Ascending aorta (tissue), 2 donors: ENCODE data around the gene THYN1. TPM values are rescaled to one million over a fixed set of nuclear protein-coding genes. Genes with fewer than 3 reads are reported as not detected.
A peak's percentile ranks its signal among the peaks of the same experiment; 100 is the strongest.

ENCODE experiments used
- DNase-seq, 2 donors: peaks; one replicate each; pipeline ENCODE4 v3.0.0-alpha.2; 2019; ENCODE audit warnings: low spot score in 2 of 2
- H3K27ac ChIP-seq, 2 donors: fragments of 200-600 bp; sonication (generic); one replicate each; pipeline ENCODE4 v1.5.1; 2016 to 2017; ENCODE audit warnings: mild to moderate bottlenecking in 1 of 2
- H3K27me3 ChIP-seq: fragments of 200-600 bp; sonication (generic); one replicate; pipeline ENCODE4 v1.5.1; 2017
- H3K36me3 ChIP-seq, 2 donors: fragments of 200-600 bp; sonication (generic); one replicate each; pipeline ENCODE4 v1.5.1; 2016
- H3K4me1 ChIP-seq, 2 donors: fragments of 200-600 bp; sonication (generic); one replicate each; pipeline ENCODE4 v1.5.1; 2016 to 2017; ENCODE audit warnings: mild to moderate bottlenecking in 1 of 2
- H3K4me3 ChIP-seq, 2 donors: fragments of 200-600 bp; sonication (generic); one replicate each; pipeline ENCODE4 v1.5.1; 2016 to 2017; ENCODE audit warnings: mild to moderate bottlenecking in 1 of 2
- H3K9me3 ChIP-seq, 2 donors: fragments of 200-600 bp; sonication (generic); one replicate each; pipeline ENCODE4 v1.5.1; 2016
- intact Hi-C: fragments of 100-400 bp; cut with DNase I; formaldehyde crosslinking; loops from one replicate; pipeline ENCODE4 v1.15.1; 2023
- total RNA-seq: library from RNA; depleted of rRNA; stranded (reverse); fragments of >200 nt; gene quantifications from one replicate; pipeline ENCODE4 v1.1.0, GENCODE V29; 2016
- TF ChIP-seq, protein P1 (sequence below), 3 experiments: fragments of 200-600 bp in 2 of 3; fragments of 450-650 bp in 1 of 3; sonication (generic) in 2 of 3; IDR thresholded peaks; one replicate each; pipeline ENCODE4 v1.5.1; 2016 to 2019; ENCODE audit warnings: antibody characterized with exemption in 3 of 3, mild to moderate bottlenecking in 1 of 3, moderate library complexity in 1 of 3

The THYN1 gene
- total RNA-seq, 1 donor from 2014 or later, result 19.8 TPM

GRCh38 chr11:134229126-134229790, 23.9 kb downstream of the THYN1 start:
- H3K27me3 ChIP-seq, result no peaks in the 10 kb centered on the region
- H3K4me1 ChIP-seq, result peaks cover 11 to 19% of the 10 kb centered on the region in 2 donors
- no peak for DNase-seq
- no peak overlapping the region for H3K27ac ChIP-seq
- intact Hi-C loops, result no loop called here
- no peaks in the 10 kb centered on the region for H3K9me3 ChIP-seq
- TF ChIP-seq, protein P1, sequence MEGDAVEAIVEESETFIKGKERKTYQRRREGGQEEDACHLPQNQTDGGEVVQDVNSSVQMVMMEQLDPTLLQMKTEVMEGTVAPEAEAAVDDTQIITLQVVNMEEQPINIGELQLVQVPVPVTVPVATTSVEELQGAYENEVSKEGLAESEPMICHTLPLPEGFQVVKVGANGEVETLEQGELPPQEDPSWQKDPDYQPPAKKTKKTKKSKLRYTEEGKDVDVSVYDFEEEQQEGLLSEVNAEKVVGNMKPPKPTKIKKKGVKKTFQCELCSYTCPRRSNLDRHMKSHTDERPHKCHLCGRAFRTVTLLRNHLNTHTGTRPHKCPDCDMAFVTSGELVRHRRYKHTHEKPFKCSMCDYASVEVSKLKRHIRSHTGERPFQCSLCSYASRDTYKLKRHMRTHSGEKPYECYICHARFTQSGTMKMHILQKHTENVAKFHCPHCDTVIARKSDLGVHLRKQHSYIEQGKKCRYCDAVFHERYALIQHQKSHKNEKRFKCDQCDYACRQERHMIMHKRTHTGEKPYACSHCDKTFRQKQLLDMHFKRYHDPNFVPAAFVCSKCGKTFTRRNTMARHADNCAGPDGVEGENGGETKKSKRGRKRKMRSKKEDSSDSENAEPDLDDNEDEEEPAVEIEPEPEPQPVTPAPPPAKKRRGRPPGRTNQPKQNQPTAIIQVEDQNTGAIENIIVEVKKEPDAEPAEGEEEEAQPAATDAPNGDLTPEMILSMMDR (IDR thresholded peaks at IDR 0.05), result no peak
- H3K36me3 ChIP-seq, result no peaks in the 10 kb centered on the region
- no peak overlapping the region for H3K4me3 ChIP-seq

- Histone ChIP-seq H3K27ac (no peak overlapping the region), H3K9me3 (no peaks in the 10 kb centered on the region), H3K27me3 (no peaks in the 10 kb centered on the region), H3K36me3 (no peaks in the 10 kb centered on the region), H3K4me1 (peaks cover 11 to 19% of the 10 kb centered on the region in 2 donors), H3K4me3 (no peak overlapping the region)
- DNase-seq, result no peak
- TF ChIP-seq, protein P1 (IDR thresholded peaks at IDR 0.05), result no peak
- intact Hi-C loops, result no loop called here
Observed at GRCh38 chr11:134228625-134229024, 24.5 kb downstream of the THYN1 start.

- no peak for DNase-seq
- H3K4me1 ChIP-seq, result peaks cover 19 to 27% of the 10 kb centered on the region in 2 donors
- TF ChIP-seq, protein P1 (IDR thresholded peaks at IDR 0.05), result no peak
- H3K27ac ChIP-seq, result no peak overlapping the region
- no peaks in the 10 kb centered on the region for H3K27me3 ChIP-seq
- no peaks in the 10 kb centered on the region for H3K36me3 ChIP-seq
- intact Hi-C loops, result no loop called here
- peak overlapping the region in 1 of 2 donors; percentile 92 for H3K4me3 ChIP-seq
- H3K9me3 ChIP-seq, result no peaks in the 10 kb centered on the region
Observed at GRCh38 chr11:134226806-134227325, 26.3 kb downstream of the THYN1 start.

DNA sequence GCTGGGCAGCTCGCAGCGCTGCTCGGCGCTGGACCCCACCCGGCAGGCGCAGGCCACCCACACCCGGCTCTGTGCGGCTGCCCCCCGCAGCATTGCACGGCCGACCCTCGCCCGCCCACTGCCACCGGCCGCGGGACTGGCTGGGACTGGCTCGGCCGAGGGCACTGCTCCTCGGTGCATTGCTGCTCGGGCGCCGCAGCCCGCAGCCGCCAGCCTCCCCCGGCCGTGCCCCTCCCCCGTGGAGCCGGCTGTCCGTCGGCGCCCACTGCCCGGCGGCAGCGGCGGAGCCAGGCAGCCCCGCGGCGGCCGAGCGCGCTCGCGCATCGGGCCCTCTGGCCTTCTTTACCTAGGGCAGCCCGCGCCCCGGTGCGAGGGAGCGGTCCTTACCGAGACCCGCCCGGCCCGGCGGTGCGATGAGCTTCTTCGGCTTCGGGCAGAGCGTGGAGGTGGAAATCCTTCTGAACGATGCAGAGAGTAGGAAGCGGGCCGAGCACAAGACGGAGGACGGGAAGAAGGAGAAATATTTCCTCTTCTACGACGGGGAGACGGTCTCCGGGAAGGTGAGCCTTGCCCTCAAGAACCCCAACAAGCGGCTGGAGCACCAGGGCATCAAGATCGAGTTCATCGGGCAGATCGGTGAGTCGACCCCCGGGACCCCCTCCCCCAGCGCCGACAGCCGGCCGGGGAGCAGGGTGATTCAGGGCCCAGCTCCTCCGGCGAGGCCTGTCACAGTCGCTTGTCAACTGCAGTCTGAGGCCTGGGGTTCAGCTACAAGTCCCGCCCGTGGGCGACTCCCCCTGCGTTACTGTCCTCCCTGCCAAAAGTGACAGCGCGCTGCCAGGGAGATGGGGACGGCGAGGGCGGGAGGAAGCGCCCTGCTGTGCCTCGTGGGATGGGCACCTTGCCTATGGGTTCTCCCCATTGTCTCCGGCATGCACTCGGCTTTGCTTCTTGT, 28.2 kb downstream of the THYN1 start:
- peak overlapping the region; percentile 86 to 91 for H3K27ac ChIP-seq
- TF ChIP-seq, protein P1 (IDR thresholded peaks at IDR 0.05), result no peak
- H3K36me3 ChIP-seq, result no peaks in the 10 kb centered on the region
- intact Hi-C loops, result loop anchor here (1.0 to 2.0 kb wide), 5 partner anchors 28 to 268 kb away; partner anchors contain the start of genes ACAD8, GLB1L2, IGSF9B and THYN1
- H3K9me3 ChIP-seq, result no peaks in the 10 kb centered on the region
- peak in 1 of 2 donors; percentile 73 for DNase-seq
- peaks cover 19 to 27% of the 10 kb centered on the region in 2 donors for H3K4me1 ChIP-seq
- no peaks in the 10 kb centered on the region for H3K27me3 ChIP-seq
- peak overlapping the region; percentile 74 to 92 for H3K4me3 ChIP-seq

- intact Hi-C loops, result loop anchor here (1.0 to 2.0 kb wide), 5 partner anchors 29 to 267 kb away; partner anchors contain the start of genes ACAD8, GLB1L2, IGSF9B and THYN1
- peak; percentile 88 to 98 for DNase-seq
- TF ChIP-seq, protein P1 (IDR thresholded peaks at IDR 0.05), result no peak
Observed at GRCh38 chr11:134223836-134224709, 29.1 kb downstream of the THYN1 start, which contains the start of the genes NCAPD3 and VPS26B. Gene NCAPD3 (minus strand): TSS chr11:134223967. CDS start chr11:134223926, 41 bp downstream. Gene VPS26B (plus strand): TSS chr11:134224671. CDS start chr11:134225123, 452 bp downstream.

More at GRCh38 chr11:134223836-134224709, 29.1 kb downstream of the THYN1 start, which contains the start of the genes NCAPD3 and VPS26B:
- Histone ChIP-seq H3K36me3 (no peaks in the 10 kb centered on the region), H3K27ac (peak within 1 kb of the TSS; percentile 86 to 91), H3K4me1 (peaks cover 19 to 27% of the 10 kb centered on the region in 2 donors), H3K4me3 (peak within 1 kb of the TSS; percentile 74 to 92), H3K27me3 (no peaks in the 10 kb centered on the region), H3K9me3 (no peaks in the 10 kb centered on the region)
